ENCODE measurements around the gene PSMC3. TPM values are rescaled to one million over a fixed set of nuclear protein-coding genes. Genes with fewer than 3 reads are reported as not detected.
A peak's percentile ranks its signal among the peaks of the same experiment; 100 is the strongest.

The PSMC3 gene
- total and polyA plus RNA-seq, 11 donors, result 121 to 258 (median 156) TPM

DNA sequence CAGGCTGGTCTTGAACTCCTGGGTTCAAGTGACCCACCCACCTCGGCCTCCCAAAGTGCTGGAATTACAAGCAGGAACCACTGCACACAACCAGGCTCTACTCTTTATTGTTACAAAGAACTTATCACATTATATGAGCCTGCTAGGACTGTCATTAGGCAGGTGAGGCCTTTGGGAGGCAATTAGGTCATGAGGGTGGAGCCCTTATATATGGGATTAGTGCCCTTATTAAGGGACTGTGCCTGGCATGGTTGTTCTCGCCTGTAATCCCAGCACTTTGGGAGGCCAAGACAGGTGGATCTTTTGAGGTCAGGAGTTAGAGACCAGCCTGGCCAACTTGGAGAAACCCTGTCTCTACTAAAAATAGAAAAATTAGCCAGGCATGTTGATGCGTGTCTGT lies 10.5 kb upstream of the PSMC3 start:
- ATAC-seq (no peak), DNase-seq (no peak)
- intact Hi-C loops (cut with DNase I), result no loop called here
- H3K4me1 ChIP-seq, result peaks cover 0 to 14% (median 5%) of the 10 kb centered on the region in 12 donors
- TF ChIP-seq, protein P1, sequence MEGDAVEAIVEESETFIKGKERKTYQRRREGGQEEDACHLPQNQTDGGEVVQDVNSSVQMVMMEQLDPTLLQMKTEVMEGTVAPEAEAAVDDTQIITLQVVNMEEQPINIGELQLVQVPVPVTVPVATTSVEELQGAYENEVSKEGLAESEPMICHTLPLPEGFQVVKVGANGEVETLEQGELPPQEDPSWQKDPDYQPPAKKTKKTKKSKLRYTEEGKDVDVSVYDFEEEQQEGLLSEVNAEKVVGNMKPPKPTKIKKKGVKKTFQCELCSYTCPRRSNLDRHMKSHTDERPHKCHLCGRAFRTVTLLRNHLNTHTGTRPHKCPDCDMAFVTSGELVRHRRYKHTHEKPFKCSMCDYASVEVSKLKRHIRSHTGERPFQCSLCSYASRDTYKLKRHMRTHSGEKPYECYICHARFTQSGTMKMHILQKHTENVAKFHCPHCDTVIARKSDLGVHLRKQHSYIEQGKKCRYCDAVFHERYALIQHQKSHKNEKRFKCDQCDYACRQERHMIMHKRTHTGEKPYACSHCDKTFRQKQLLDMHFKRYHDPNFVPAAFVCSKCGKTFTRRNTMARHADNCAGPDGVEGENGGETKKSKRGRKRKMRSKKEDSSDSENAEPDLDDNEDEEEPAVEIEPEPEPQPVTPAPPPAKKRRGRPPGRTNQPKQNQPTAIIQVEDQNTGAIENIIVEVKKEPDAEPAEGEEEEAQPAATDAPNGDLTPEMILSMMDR (IDR thresholded peaks at IDR 0.05), result no peak
- no peak for TF ChIP-seq POLR2A (IDR thresholded peaks at IDR 0.05)
- no peaks in the 10 kb centered on the region for H3K9me3 ChIP-seq
- WGBS, 4 donors, result 92 to 96% (median 95%) methylated on average over 3 of the region's 3 CpGs
- H3K4me3 ChIP-seq, result no peak overlapping the region
- H3K27me3 ChIP-seq, result no peaks in the 10 kb centered on the region
- no peaks in the 10 kb centered on the region for H3K36me3 ChIP-seq
- H3K27ac ChIP-seq, result no peak overlapping the region

DNA sequence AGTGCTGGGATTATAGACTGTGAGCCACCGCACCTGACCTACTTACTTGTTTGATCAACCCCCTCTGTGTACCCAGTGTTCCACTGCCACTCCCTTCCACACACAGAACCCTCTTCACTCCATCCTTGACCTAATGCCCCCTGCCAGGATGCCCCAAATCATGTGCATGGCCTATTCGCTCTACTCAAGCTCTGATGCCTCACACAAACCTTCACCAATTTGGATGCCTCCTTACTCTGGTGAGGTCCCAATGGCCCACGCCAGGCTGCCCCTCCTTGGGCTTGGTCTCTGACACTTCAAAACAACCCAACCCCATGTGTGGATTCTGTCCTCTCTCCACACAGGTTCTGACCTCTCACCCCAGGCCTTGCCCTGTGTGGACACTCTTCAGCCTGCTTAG lies 9.4 kb upstream of the PSMC3 start:
- ATAC-seq (no peak), DNase-seq (no peak)
- no peaks in the 10 kb centered on the region for H3K9me3 ChIP-seq
- no peaks in the 10 kb centered on the region for H3K27me3 ChIP-seq
- TF ChIP-seq, protein P1 (IDR thresholded peaks at IDR 0.05), result no peak
- no peak for TF ChIP-seq POLR2A (IDR thresholded peaks at IDR 0.05)
- intact Hi-C loops (cut with DNase I), result no loop called here
- 91 to 96% (median 93%) methylated on average over 3 of the region's 3 CpGs for WGBS, 4 donors
- no peaks in the 10 kb centered on the region for H3K36me3 ChIP-seq
- H3K4me3 ChIP-seq, result no peak overlapping the region
- no peak overlapping the region for H3K27ac ChIP-seq
- H3K4me1 ChIP-seq, result peaks cover 0 to 14% (median 5%) of the 10 kb centered on the region in 12 donors

DNA sequence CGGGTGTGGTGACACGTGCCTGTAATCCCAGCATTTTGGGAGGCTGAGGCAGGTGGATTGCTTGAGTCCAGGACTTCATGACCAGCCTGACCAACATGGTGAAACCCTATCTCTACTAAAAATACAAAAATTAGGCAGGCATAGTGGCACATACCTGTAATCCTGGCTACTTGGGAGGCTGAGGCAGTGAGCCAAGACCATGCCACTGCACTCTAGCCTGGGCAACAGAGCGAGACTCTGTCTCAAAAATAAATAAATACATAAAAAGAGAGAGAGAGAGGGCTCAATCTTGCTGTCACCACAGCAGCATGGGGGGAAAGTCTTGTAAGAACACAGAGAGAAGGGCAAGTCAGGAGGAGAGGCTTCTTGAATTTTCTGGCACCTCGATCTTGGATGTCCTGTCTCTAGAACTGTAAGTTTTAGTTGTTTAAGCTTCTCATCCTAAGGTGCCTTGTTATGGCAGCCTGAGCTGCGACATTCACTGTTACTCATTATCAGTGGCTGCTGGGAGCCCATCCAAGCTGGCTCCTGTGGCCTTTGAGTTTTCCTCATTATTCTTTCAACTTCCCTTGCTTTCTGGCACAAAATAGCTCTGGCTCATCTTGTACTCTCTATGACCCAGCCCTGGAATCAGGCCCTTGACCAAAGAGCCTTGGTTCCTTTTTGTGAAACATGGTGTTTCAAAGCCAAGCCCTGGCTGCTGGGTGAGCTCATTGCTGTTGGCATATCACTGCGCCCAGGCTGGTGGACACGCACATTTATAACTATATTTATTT lies 8.0 kb upstream of the PSMC3 start:
- H3K9me3 ChIP-seq, result no peaks in the 10 kb centered on the region
- H3K36me3 ChIP-seq, result no peaks in the 10 kb centered on the region
- ATAC-seq (peak in 2 of 4 donors; percentile 21 to 61), DNase-seq (no peak)
- TF ChIP-seq, protein P1 (IDR thresholded peaks at IDR 0.05), result no peak
- no peak for TF ChIP-seq POLR2A (IDR thresholded peaks at IDR 0.05)
- H3K4me1 ChIP-seq, result peaks cover 0 to 14% (median 5%) of the 10 kb centered on the region in 12 donors
- H3K27ac ChIP-seq, result peak overlapping the region in 9 of 12 donors; percentile 4 to 60 (median 39)
- H3K4me3 ChIP-seq, result no peak overlapping the region
- WGBS, 4 donors, result 74 to 86% (median 79%) methylated on average over 7 of the region's 7 CpGs
- no peaks in the 10 kb centered on the region for H3K27me3 ChIP-seq
- intact Hi-C loops (cut with DNase I), result no loop called here

DNA sequence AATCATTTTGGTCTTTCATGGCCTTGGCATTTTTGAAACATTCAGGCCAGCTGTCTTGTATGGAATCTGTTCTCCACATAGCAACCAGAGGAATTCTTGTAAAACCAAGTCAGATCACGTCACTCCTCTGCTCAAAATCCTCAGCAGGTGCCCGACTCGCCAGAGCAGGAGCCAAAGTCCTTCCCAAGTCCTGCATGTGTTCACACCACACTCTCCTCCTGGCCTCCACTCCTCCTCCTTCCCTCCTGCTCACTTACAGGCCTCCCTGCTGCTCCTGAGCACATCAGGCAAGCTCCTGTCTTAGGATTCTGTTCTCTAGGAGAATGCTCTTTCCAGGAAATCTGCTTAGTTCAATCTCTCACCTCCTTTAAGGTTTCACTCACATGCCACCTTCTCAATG lies 6.9 kb upstream of the PSMC3 start:
- TF ChIP-seq, protein P1 (IDR thresholded peaks at IDR 0.05), result no peak
- no peak for TF ChIP-seq POLR2A (IDR thresholded peaks at IDR 0.05)
- no peak overlapping the region for H3K27ac ChIP-seq
- WGBS, 4 donors, result 78 to 90% (median 80%) methylated on average over 3 of the region's 3 CpGs

More for the DNA sequence above, 6.9 kb upstream of the PSMC3 start:
- no peak for ATAC-seq
- DNase-seq, result no peak
- no peaks in the 10 kb centered on the region for H3K27me3 ChIP-seq
- no peaks in the 10 kb centered on the region for H3K36me3 ChIP-seq
- no peak overlapping the region for H3K4me3 ChIP-seq
- no peaks in the 10 kb centered on the region for H3K9me3 ChIP-seq
- peaks cover 0 to 13% (median 5%) of the 10 kb centered on the region in 12 donors for H3K4me1 ChIP-seq
- intact Hi-C loops (cut with DNase I), result no loop called here

Data from heart left ventricle (tissue), 16 donors.